ENCODE measurements around the gene GAK.

Gene GAK

GRCh38 chr4:967113-968104 lies 35.3 kb upstream of the GAK start:
- no peak overlapping the region for H3K27ac ChIP-seq
- CTCF ChIA-PET = no interaction called here
- TF ChIP-seq CTCF (conservative IDR thresholded peaks at IDR 0.05; ENCODE audit: low read depth) = no peak
- POLR2A ChIA-PET (ENCODE audit: low non-redundant PET) = no interaction called here
- no peak for DNase-seq (ENCODE audit: low spot score)

- DNase-seq (ENCODE audit: low spot score) = no peak
- POLR2A ChIA-PET (ENCODE audit: low non-redundant PET) = no interaction called here
- no peak overlapping the region for H3K27ac ChIP-seq
- CTCF ChIA-PET = no interaction called here
- TF ChIP-seq CTCF (conservative IDR thresholded peaks at IDR 0.05; ENCODE audit: low read depth) = no peak
Observed at GRCh38 chr4:966266-967112, 34.4 kb upstream of the GAK start.

GRCh38 chr4:965766-966134 lies 33.6 kb upstream of the GAK start:
- ChIA-PET CTCF (no interaction called here), POLR2A (ENCODE audit: low non-redundant PET) (no interaction called here)
- no peak for DNase-seq (ENCODE audit: low spot score)
- TF ChIP-seq CTCF (conservative IDR thresholded peaks at IDR 0.05; ENCODE audit: low read depth) = no peak
- no peak overlapping the region for H3K27ac ChIP-seq

GRCh38 chr4:965048-965765 lies 33.1 kb upstream of the GAK start:
- no peak for TF ChIP-seq CTCF (conservative IDR thresholded peaks at IDR 0.05; ENCODE audit: low read depth)
- DNase-seq (ENCODE audit: low spot score) = no peak
- CTCF ChIA-PET = no interaction called here
- POLR2A ChIA-PET (ENCODE audit: low non-redundant PET) = no interaction called here
- no peak overlapping the region for H3K27ac ChIP-seq

GRCh38 chr4:964346-965025 lies 32.4 kb upstream of the GAK start:
- ChIA-PET CTCF (no interaction called here), POLR2A (ENCODE audit: low non-redundant PET) (no interaction called here)

More at GRCh38 chr4:964346-965025, 32.4 kb upstream of the GAK start:
- no peak for TF ChIP-seq CTCF (conservative IDR thresholded peaks at IDR 0.05; ENCODE audit: low read depth)
- no peak for DNase-seq (ENCODE audit: low spot score)
- H3K27ac ChIP-seq = no peak overlapping the region
